K562 (cell line): ENCODE results near the gene TMEM239. TPM values are rescaled to one million over a fixed set of nuclear protein-coding genes. Genes with fewer than 3 reads are reported as not detected.

Source experiments
- ATAC-seq: fragments of 200-7000 bp; cut with Tn5 transposase; 3 replicates; pipeline ENCODE4 v1.9.1; 2020; ENCODE audit warnings: moderate library complexity
- BruUV-seq: library from RNA; stranded (reverse); fragments of 400-500 nt; replicated peaks from 2 replicates; lab custom pipeline; 2021; lab: Mats Ljungman, UMichigan
- CTCF ChIA-PET: fragments of 300-600 bp; formaldehyde crosslinking; extraction: SDS; loops from one replicate; lab custom pipeline; 2021; ENCODE audit warnings: low intra/inter-chr PET ratio; lab: Yijun Ruan, JAX
- POLR2A ChIA-PET: fragments of 300-600, 350-650 bp; sonication (Branson Sonifier 250); formaldehyde crosslinking; extraction: SDS; loops from one replicate; lab custom pipeline; 2021; ENCODE audit warnings: antibody characterized with exemption, inconsistent platforms; lab: Yijun Ruan, JAX
- DNase-seq, 4 experiments: peaks; one replicate each; pipeline versions ENCODE4 v3.0.0 to v3.0.0-alpha.2; 2011 to 2018; ENCODE audit warnings: low spot score in 3 of 4, mixed read lengths in 3 of 4; ENCODE audit errors: extremely low read depth in 1 of 4
- FAIRE-seq: peaks from 2 replicates; lab custom pipeline; 2011; peaks lifted over from hg19 to GRCh38; lab: Jason Lieb, UNC
- H2AFZ ChIP-seq: 2 replicates; pipeline ENCODE4 v1.6.0; 2011; ENCODE audit warnings: low read depth, low read length, control low read depth, inconsistent platforms
- H3K27ac ChIP-seq: fragments of 200-600 bp; 3 replicates; pipeline ENCODE4 v1.8.0; 2011; ENCODE audit warnings: low read depth, mild to moderate bottlenecking, control low read depth, inconsistent platforms, low read length, moderate library complexity, mixed read lengths; ENCODE audit errors: extremely low read depth
- H3K27me3 ChIP-seq, 2 experiments: fragments of 300-600 bp in 1 of 2; 2 replicates in 1 of 2; 3 replicates in 1 of 2; pipeline versions ENCODE4 v1.6.0 to v1.8.0; 2011; ENCODE audit warnings: inconsistent platforms in 2 of 2, low read length in 2 of 2, mild to moderate bottlenecking in 1 of 2, mixed read lengths in 1 of 2, moderate library complexity in 1 of 2; ENCODE audit not compliant: control insufficient read depth in 2 of 2, insufficient read depth in 2 of 2
- H3K36me3 ChIP-seq: fragments of 300-600 bp; 3 replicates; pipeline ENCODE4 v1.8.0; 2011; ENCODE audit warnings: mild to moderate bottlenecking, low read length, inconsistent platforms; ENCODE audit not compliant: control insufficient read depth, insufficient read depth
- H3K4me1 ChIP-seq, 2 experiments: fragments of 200-600 bp in 1 of 2; replicated peaks in 1 of 2; 2 replicates in 1 of 2; 3 replicates in 1 of 2; pipeline versions ENCODE4 v1.5.1 to v1.8.0; 2011; ENCODE audit warnings: inconsistent platforms in 2 of 2, low read length in 2 of 2, mild to moderate bottlenecking in 1 of 2, mixed read lengths in 1 of 2, moderate library complexity in 1 of 2; ENCODE audit not compliant: control insufficient read depth in 2 of 2, insufficient read depth in 2 of 2
- H3K4me2 ChIP-seq: 2 replicates; pipeline ENCODE4 v1.6.1; 2011; ENCODE audit warnings: low read length, control low read depth, inconsistent platforms, mixed read lengths; ENCODE audit not compliant: insufficient read depth
- H3K4me3 ChIP-seq: fragments of 200-600 bp; sonication (generic), shearing (Covaris generic); 2 replicates; pipeline ENCODE4 v1.5.1; 2016; ENCODE audit warnings: control low read depth, inconsistent platforms
- H3K79me2 ChIP-seq: fragments of 200-600 bp; 3 replicates; pipeline ENCODE4 v1.8.0; 2011; ENCODE audit warnings: low read length, inconsistent platforms; ENCODE audit not compliant: control insufficient read depth, insufficient read depth
- H3K9ac ChIP-seq, 2 experiments: 2 replicates each; pipeline versions ENCODE4 v1.6.0 to v1.6.1; 2011; ENCODE audit warnings: low read depth in 2 of 2, low read length in 2 of 2, control low read depth in 1 of 2, inconsistent platforms in 1 of 2, mild to moderate bottlenecking in 1 of 2, mixed read lengths in 1 of 2; ENCODE audit not compliant: insufficient read depth in 1 of 2
- H3K9me1 ChIP-seq: one replicate; pipeline ENCODE4 v1.6.0; 2011; ENCODE audit warnings: inconsistent platforms, mild to moderate bottlenecking, low read length, moderate library complexity; ENCODE audit not compliant: control insufficient read depth, insufficient read depth
- H3K9me3 ChIP-seq: replicated peaks from 2 replicates; pipeline ENCODE4 v1.5.1; 2011; ENCODE audit warnings: low read depth, low read length, inconsistent platforms; ENCODE audit not compliant: control insufficient read depth, insufficient read depth
- H4K20me1 ChIP-seq: replicated peaks from 2 replicates; pipeline ENCODE4 v1.6.1; 2011; ENCODE audit warnings: low read length, inconsistent platforms, mixed read lengths; ENCODE audit not compliant: control insufficient read depth, insufficient read depth
- CBFA2T3 ChIP-seq: fragments of 450-650 bp; IDR thresholded peaks from 2 replicates; pipeline ENCODE4 v1.6.1; 2017
- EZH2 ChIP-seq: IDR thresholded peaks from 2 replicates; pipeline ENCODE4 v1.6.1; 2012; ENCODE audit warnings: low read depth, mild to moderate bottlenecking, inconsistent platforms, low read length, borderline replicate concordance
- FOXK1 ChIP-seq: sonication (generic); formaldehyde crosslinking; IDR thresholded peaks from 2 replicates; pipeline ENCODE4 v1.8.0; 2022; ENCODE audit warnings: missing genetic modification reagents, mild to moderate bottlenecking, borderline replicate concordance
- GTF2B ChIP-seq: IDR thresholded peaks from 2 replicates; pipeline ENCODE4 v1.6.1; 2011; ENCODE audit not compliant: insufficient read length; ENCODE audit errors: extremely low read depth
- GTF2F1 ChIP-seq: IDR thresholded peaks from 2 replicates; pipeline ENCODE4 v1.6.1; 2011; ENCODE audit warnings: low read depth, low read length, improper control_type of control experiment
- HDAC1 ChIP-seq, 2 experiments: fragments of 450-650 bp; IDR thresholded peaks; 2 replicates each; pipeline ENCODE4 v1.6.1; 2016 to 2017; ENCODE audit warnings: inconsistent platforms in 1 of 2, mild to moderate bottlenecking in 1 of 2, moderate library complexity in 1 of 2
- KAT2B ChIP-seq: IDR thresholded peaks from one replicate; pipeline ENCODE4 v1.6.1; 2012; ENCODE audit warnings: low read depth, mild to moderate bottlenecking, control low read depth, inconsistent platforms, low read length, moderate library complexity
- MYNN ChIP-seq, 2 experiments: sonication (generic); formaldehyde crosslinking in 1 of 2; IDR thresholded peaks; 2 replicates each; pipeline versions ENCODE4 v1.5.0 to v1.6.1; 2016 to 2020; ENCODE audit warnings: antibody characterized with exemption in 1 of 2, missing genetic modification reagents in 1 of 2
- NEUROD1 ChIP-seq: fragments of 150-350 bp; IDR thresholded peaks from 2 replicates; pipeline ENCODE4 v1.6.1; 2014; ENCODE audit warnings: borderline replicate concordance, low read length, low read depth; ENCODE audit not compliant: partially characterized antibody
- NR3C1 ChIP-seq: sonication (generic); formaldehyde crosslinking; IDR thresholded peaks from 2 replicates; pipeline ENCODE4 v1.8.1; 2022; ENCODE audit warnings: missing genetic modification reagents
- RB1 ChIP-seq: fragments of 450-650 bp; IDR thresholded peaks from 2 replicates; pipeline ENCODE4 v1.6.1; 2017; ENCODE audit warnings: low read depth, mild to moderate bottlenecking
- RBM15 ChIP-seq: fragments of 200-400 bp; formaldehyde crosslinking; IDR thresholded peaks from 2 replicates; pipeline ENCODE4 v1.6.1; 2018; ENCODE audit warnings: mild to moderate bottlenecking, low read length, moderate library complexity; ENCODE audit not compliant: insufficient read depth
- RHOXF2B ChIP-seq: fragments of 250-450 bp; sonication (Bioruptor Pico); conservative IDR thresholded peaks from 2 replicates; pipeline ENCODE4 v1.5.1; 2021
- SOX6 ChIP-seq: fragments of 450-650 bp; IDR thresholded peaks from 2 replicates; pipeline ENCODE4 v1.6.1; 2014; ENCODE audit warnings: mild to moderate bottlenecking
- THAP12 ChIP-seq: fragments of 250-450 bp; sonication (Bioruptor Pico); IDR thresholded peaks from 2 replicates; pipeline ENCODE4 v1.9.0; 2021; ENCODE audit warnings: mild to moderate bottlenecking, inconsistent platforms
- ZNF41 ChIP-seq: fragments of 250-450 bp; sonication (Bioruptor Pico); conservative IDR thresholded peaks from 2 replicates; pipeline ENCODE4 v1.4.0; 2020; ENCODE audit warnings: mild to moderate bottlenecking
- ZNF583 ChIP-seq: fragments of 250-450 bp; sonication (Bioruptor Pico); IDR thresholded peaks from 2 replicates; pipeline ENCODE4 v1.4.0; 2020
- ZNF695 ChIP-seq: fragments of 450-650 bp; formaldehyde crosslinking; IDR thresholded peaks from 2 replicates; pipeline ENCODE4 v1.4.0; 2020; ENCODE audit warnings: mild to moderate bottlenecking, moderate library complexity
- ZZZ3 ChIP-seq: fragments of 450-650 bp; IDR thresholded peaks from 2 replicates; pipeline ENCODE4 v1.6.1; 2016; ENCODE audit warnings: antibody characterized with exemption, mild to moderate bottlenecking, moderate library complexity
- WGBS: fragments of 100-300 bp; shearing (Covaris generic); methylation state at CpG from one replicate; pipeline ENCODE4 v1.1.6; 2016; ENCODE audit warnings: low coverage, mixed read lengths; ENCODE audit not compliant: insufficient coverage; ENCODE audit errors: missing lambda C conversion rate; 5-methylcytosine and 5-hydroxymethylcytosine counted together
- in situ Hi-C: fragments of 300-500 bp; cut with MboI; formaldehyde crosslinking; loops from 4 replicates; pipeline ENCODE4 v1.15.0; 2018; ENCODE audit warnings: inconsistent platforms, mixed read lengths
- intact Hi-C: fragments of 100-400 bp; cut with micrococcal nuclease; formaldehyde crosslinking; loops from 2 replicates; pipeline ENCODE4 v1.14.2; 2022
- polyA plus RNA-seq, 8 experiments: library from polyadenylated mRNA; depleted of rRNA in 4 of 8; stranded (reverse) in 5 of 8; unstranded in 3 of 8; fragments of >200 nt; fragmentation: Nextera tagmentation in 2 of 8; fragmentation: Illumina TruSeq in 1 of 8; extraction: Ambion mirVana in 2 of 8; extraction: Trizol in 1 of 8; gene quantifications; 2 replicates each; pipeline versions ENCODE4 v1.2.1 to v1.2.3, GENCODE V29; 2011 to 2014; ENCODE audit warnings: inconsistent platforms in 1 of 8, missing spikeins in 1 of 8
- total RNA-seq, 7 experiments: library from RNA; depleted of rRNA in 6 of 7; stranded (reverse); fragments of >200 nt in 6 of 7; fragmentation: Illumina TruSeq in 2 of 7; extraction: Trizol in 2 of 7; gene quantifications; 2 replicates each; pipeline versions ENCODE4 v1.2.1 to v1.2.3, GENCODE V29; 2011 to 2021; ENCODE audit warnings: low replicate concordance in 1 of 7

TMEM239 gene
- total and polyA plus RNA-seq, 9 of the 15 experiments (the other 6 are each of a cell fraction or from before 2014, with no cell fraction given) = not detected

- TF ChIP-seq RBM15 (no peak), EZH2 (no peak), HDAC1 (IDR thresholded peaks at IDR 0.05) (no peak), ZNF695 (CRISPR knock-in tag) (no peak)
Observed at GRCh38 chr20:2864626-2865025, 48.5 kb downstream of the TMEM239 start (continued).

- 97% methylated on average over 6 of the region's 10 CpGs for WGBS
- H3K36me3 ChIP-seq = peaks cover 6% of the 10 kb centered on the region; the same call in 2 of the 3 replicates
Observed at GRCh38 chr20:2865101-2865500, 48.9 kb downstream of the TMEM239 start.

More at GRCh38 chr20:2865101-2865500, 48.9 kb downstream of the TMEM239 start:
- no peak for FAIRE-seq
- no peak overlapping the region for H3K4me3 ChIP-seq
- TF ChIP-seq CBFA2T3 (no peak), GTF2F1 (no peak), RB1 (no peak), MYNN (IDR thresholded peaks at IDR 0.05) (no peak), MYNN (CRISPR knock-in tag; IDR thresholded peaks at IDR 0.05) (no peak), ZNF583 (no peak), GTF2B (no peak), NEUROD1 (no peak), ZNF41 (CRISPR knock-in tag) (no peak), RHOXF2B (CRISPR knock-in tag) (no peak), KAT2B (no peak), NR3C1 (CRISPR knock-in tag) (no peak), FOXK1 (CRISPR knock-in tag) (no peak), ZZZ3 (no peak), SOX6 (no peak), THAP12 (CRISPR knock-in tag) (no peak)
- TF ChIP-seq, all 486 proteins: peak for 0
- H2AFZ ChIP-seq = no peak overlapping the region
- no peak overlapping the region for H3K4me2 ChIP-seq
- DNase-seq (no peak), ATAC-seq (no peak)
- ChIA-PET POLR2A (no interaction called here), CTCF (no interaction called here)
- no peaks in the 10 kb centered on the region for H3K79me2 ChIP-seq
- no TSS peak for BruUV-seq
- no peak overlapping the region for H3K27ac ChIP-seq
- intact Hi-C loops (no loop called here), in situ Hi-C loops (no loop called here)
- peaks cover 0 to 3% of the 10 kb centered on the region in 2 experiments; a peak in 3 of 5 replicates for H3K4me1 ChIP-seq
- H3K27me3 ChIP-seq = no peaks in the 10 kb centered on the region
- no peaks in the 10 kb centered on the region for H4K20me1 ChIP-seq
- no peak overlapping the region for H3K9ac ChIP-seq
- no peaks in the 10 kb centered on the region for H3K9me3 ChIP-seq
- H3K9me1 ChIP-seq = peaks cover 2% of the 10 kb centered on the region
